ENCODE measurements around the gene ASPHD2.
"Not testable (repeated sequence)": the region's sequence is repeated elsewhere in the genome, so short reads cannot be mapped to it uniquely, and the experiment has no call there.

The ASPHD2 gene

GRCh38 chr22:26416670-26417276 is 12.3 kb upstream of the ASPHD2 start:
- no peak for DNase-seq

DNA sequence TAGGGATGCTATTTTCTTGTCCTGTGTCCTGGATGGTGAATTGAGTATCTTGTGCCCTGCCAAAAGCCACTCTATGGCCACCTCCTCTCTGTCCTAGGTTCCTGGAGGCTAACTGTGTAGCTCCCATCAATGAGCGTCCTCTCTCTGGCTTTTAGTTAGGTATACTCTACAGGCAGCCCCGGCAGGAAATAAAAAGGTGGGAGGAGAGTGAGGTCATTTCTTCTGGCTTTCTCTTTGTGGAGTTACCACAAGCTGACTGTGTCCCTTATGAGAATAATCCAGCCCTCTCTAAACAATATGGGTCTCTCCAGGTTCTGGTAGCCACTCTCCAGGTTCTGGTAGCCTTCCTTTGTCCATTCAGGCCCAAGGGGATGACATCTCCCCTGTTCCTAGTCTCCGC is 11.7 kb upstream of the ASPHD2 start:
- no peak for DNase-seq

- DNase-seq: no peak
Measured at GRCh38 chr22:26418620-26419019, 10.4 kb upstream of the ASPHD2 start.

DNA sequence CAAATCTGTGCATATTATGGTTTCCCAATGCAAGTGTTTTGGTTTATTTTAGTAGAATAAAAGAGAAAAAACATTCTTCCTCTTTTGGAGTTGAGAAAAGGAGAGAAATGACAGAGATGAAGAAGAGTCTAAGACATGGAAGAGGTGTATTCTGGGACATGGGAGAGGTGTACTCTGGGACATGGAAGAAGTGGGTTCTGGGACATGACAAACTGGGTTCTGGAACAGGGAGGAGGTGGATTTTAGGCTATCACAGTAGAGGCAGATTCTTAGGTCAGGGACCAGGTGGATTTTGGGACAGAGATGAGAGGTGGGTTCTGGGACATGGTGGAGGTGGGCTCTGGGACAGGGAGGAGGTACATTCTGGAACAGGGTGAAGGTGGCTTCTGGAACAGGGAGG is 2.1 kb upstream of the ASPHD2 start:
- no peak for DNase-seq

GRCh38 chr22:26429458-26430286 is 612 bp downstream of the ASPHD2 start:
- DNase-seq: no peak

GRCh38 chr22:26430600-26430999 is 1.5 kb downstream of the ASPHD2 start:
- no peak for DNase-seq

DNA sequence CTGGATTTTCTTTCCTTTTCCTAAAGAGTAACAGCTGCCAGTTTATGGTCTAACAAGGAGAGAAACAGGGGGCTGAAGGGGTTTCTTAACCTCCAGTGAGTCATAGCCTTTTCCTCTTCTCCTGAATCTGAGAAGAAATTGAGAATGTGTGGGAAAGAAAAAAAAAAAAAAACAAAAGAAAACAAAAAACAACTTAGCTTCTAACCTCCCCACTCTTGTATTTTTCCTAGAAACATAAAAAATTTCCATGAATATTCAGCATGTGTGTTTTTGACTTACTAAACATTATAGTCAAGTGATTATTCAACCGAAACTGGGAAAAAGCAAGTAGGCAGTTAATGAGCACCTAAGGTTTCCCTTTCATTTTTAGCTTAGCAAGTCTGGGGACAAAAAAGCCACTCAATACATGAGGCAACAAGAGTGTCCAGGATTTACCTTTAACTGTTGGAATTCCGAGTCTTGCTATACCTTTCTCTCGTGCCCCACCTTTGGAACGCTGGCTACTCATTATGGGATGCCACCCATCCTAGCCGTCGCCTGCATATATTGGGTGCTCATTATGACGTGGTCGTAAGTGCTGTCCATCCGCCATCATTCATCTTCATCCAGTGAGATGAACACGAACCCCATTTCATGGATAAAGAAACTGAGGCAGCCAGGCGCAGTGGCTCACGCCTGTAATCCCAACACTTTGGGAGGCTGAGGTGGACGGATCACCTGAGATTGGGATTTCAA is 2.4 kb downstream of the ASPHD2 start:
- no peak for DNase-seq

DNA sequence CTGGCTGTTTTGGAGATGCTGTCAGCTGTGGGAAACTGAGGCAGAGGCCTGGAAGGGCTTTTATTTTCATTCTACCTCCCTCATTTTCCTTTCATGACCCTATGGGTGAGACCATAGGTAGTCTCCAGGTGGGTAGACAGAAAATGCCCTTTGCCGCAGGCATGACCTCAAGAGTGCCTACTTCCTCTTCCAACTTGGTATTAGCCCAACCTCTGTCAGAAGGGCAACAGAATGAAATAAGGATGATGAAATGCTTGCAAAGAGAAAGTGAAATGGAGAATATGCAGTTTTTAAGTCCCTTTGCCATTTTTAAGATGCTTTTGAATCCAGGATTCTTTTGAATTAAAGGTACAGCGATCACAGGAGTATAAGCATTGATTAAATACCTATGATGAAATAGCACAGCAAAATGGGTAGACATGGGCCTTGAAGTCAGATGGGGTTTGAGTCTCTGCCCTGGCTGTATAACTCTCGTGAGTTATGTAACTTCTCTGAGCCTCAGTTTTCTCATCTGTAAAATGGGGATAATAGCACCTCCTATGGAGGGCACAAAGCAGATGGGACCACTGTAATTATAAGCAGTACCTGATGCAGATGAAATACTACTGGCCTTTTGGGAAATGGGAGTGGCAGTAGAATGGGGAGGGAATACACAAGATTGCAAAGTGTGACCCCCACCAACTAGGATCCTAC is 3.7 kb downstream of the ASPHD2 start:
- DNase-seq: no peak

GRCh38 chr22:26433805-26434204 is 4.7 kb downstream of the ASPHD2 start:
- DNase-seq: no peak

- no peak for DNase-seq
Measured at GRCh38 chr22:26435327-26436093, 6.5 kb downstream of the ASPHD2 start.

- no peak for DNase-seq
Measured at GRCh38 chr22:26436903-26437515, 7.9 kb downstream of the ASPHD2 start.

DNA sequence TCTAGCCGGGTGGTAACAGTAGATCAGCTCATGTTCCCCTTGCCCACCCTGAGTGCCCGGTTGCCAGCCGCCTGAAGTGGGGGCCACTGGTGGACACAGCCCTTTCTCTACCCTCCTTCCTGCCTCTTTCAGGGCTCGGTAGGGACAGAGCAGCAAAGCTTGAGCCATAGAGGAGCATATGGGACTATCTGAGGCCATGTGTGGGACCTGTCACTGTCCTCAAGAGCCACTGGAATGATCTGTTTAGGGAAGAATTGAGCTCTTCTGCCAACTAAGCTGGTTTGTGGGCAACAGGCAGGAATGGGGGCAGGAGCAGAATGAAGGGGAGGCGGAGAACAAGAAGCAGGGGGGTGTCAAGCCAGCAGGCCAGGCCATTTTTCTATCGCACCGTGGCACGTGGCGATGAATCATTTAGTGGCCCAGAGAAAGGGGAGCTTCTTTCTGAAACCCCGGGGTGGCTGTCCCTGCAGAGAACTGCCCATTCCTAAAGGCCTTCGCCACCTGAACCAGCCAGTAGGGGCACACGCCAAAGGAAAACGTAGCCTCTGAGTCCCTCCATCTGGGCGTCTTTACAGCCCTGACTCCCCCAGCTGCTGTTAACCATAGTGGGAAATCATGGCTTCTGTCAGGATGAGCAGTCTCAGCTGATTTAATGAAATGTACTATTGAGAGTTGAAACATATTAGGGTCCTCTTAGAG is 8.8 kb downstream of the ASPHD2 start:
- no peak for DNase-seq

GRCh38 chr22:26438776-26439175 is 9.7 kb downstream of the ASPHD2 start:
- DNase-seq: not testable (repeated sequence)

GRCh38 chr22:26439559-26439958 is 10.5 kb downstream of the ASPHD2 start:
- no peak for DNase-seq

GRCh38 chr22:26442086-26442756 is 13.2 kb downstream of the ASPHD2 start:
- no peak for DNase-seq

- no peak for DNase-seq
Measured at GRCh38 chr22:26443901-26444690, 15.0 kb downstream of the ASPHD2 start.

DNA sequence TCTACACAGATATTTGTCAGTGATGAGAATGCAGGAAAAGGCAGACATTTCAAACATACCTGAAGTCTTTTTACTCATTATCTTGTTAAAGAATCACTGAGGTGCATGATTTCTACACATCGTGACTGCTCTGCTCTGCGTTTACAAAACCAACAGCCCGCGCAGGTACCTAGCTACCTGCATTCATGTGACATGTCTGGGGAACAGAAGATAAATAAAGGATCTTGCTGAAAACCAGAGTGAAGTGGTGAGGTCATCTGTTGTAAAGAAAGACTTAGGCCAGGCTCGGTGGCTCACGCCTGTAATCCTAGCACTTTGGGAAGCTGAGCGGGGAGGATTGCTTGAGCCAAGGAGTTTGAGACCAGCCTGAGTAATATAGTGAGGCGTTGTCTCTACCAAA is 15.7 kb downstream of the ASPHD2 start:
- no peak for DNase-seq

- DNase-seq: no peak
Measured at GRCh38 chr22:26445577-26446275, 16.7 kb downstream of the ASPHD2 start.

- DNase-seq: no peak
Measured at GRCh38 chr22:26446808-26447515, 17.9 kb downstream of the ASPHD2 start.
